ENCODE results near the gene APOBEC3H.

APOBEC3H gene

DNA sequence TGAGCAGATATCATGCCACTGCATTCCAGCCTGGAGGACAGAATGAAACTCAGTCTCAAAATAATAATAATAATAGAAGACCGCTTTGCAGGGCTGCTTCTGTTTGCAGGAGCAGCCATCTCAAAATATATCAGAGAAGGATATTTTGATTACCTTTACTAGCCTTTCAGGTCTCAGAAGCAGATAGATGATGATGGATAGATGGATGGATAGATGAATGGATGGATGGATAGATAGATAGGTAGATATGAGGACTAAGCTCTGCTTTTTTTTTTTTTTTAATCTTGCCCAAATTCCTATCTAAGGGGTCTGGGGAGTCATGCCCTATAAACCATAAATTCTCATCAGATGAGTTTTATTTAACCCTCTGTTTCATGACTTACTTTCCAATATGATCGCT, 18.5 kb downstream of the APOBEC3H start:
- Histone ChIP-seq H3K4me1 (ENCODE audit: control insufficient read depth, insufficient read depth, low read length) (peaks cover 40% of the 10 kb centered on the region), H3K9me3 (ENCODE audit: control insufficient read depth, insufficient read depth, low read depth, low read length) (no peaks in the 10 kb centered on the region), H3K9ac (ENCODE audit: low read length) (no peak overlapping the region), H3K4me3 (ENCODE audit: low read depth, low read length) (no peak overlapping the region), H3K36me3 (ENCODE audit: control insufficient read depth, insufficient read depth, low read length) (no peaks in the 10 kb centered on the region), H3K27ac (ENCODE audit: low read depth, low read length) (no peak overlapping the region), H3K27me3 (ENCODE audit: control insufficient read depth, insufficient read depth, low read length) (no peaks in the 10 kb centered on the region)

DNA sequence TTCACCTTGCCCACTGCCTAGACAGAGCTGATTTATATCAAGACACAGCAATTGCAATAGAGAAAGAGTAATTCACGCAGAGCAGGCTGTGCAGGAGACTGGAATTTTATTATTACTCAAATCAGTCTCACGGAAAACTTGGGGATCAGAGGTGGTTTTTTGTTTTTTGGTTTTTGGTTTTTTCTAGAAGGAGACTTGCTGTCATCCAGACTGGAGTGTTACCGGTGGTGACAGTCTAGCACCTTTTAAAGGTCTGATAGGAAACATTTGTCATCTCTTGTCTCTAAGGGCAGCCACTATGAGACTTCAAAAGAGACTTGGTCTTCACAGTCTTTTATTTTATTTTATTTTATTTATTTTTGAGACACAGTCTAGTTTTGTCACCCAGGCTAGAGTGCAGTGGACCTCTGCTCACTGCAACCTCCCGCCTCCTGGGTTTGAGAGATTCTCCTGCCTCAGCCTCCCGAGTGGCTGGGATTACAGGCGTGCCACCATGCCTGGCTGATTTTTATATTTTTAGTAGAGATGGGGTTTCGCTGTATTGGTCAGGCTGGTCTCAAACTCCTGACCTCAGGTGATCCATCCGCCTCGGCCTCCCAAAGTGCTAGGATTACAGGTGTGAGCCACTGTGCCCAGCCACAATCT, 19.1 kb downstream of the APOBEC3H start:
- Histone ChIP-seq H3K4me1 (ENCODE audit: control insufficient read depth, insufficient read depth, low read length) (peaks cover 34% of the 10 kb centered on the region), H3K9me3 (ENCODE audit: control insufficient read depth, insufficient read depth, low read depth, low read length) (no peaks in the 10 kb centered on the region), H3K9ac (ENCODE audit: low read length) (no peak overlapping the region), H3K27me3 (ENCODE audit: control insufficient read depth, insufficient read depth, low read length) (no peaks in the 10 kb centered on the region), H3K27ac (ENCODE audit: low read depth, low read length) (no peak overlapping the region), H3K4me3 (ENCODE audit: low read depth, low read length) (no peak overlapping the region), H3K36me3 (ENCODE audit: control insufficient read depth, insufficient read depth, low read length) (no peaks in the 10 kb centered on the region)

DNA sequence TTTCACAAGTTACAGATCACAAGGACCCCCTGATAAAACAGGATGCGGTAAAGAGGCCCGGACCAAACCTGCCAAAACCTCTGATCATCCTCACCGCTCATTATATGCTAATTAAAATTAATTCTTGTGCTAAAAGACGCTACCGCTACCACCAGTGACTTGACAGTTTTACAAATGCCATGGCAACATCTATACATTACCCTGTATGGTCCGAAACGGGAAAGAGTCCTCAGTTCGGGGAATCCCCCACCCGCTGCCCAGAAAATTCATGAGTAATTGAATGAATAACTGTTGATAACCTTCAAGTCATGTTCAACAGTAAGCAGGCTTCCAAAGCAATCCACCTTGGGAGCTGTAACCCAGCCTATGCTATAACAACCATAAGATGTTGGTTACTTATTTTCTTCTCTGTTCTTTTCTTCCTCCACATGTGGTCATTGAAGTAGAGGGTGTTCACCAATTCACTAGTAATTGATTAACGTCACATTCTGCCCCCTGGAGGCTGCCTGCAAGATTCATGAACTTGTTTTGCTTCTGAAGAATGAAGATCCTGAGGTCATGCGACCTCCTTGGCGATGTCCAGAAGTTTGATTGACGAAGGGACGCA, 20.6 kb downstream of the APOBEC3H start:
- no peaks in the 10 kb centered on the region for H3K9me3 ChIP-seq (ENCODE audit: control insufficient read depth, insufficient read depth, low read depth, low read length)
- no peak overlapping the region for H3K27ac ChIP-seq (ENCODE audit: low read depth, low read length)
- peaks cover 32% of the 10 kb centered on the region for H3K4me1 ChIP-seq (ENCODE audit: control insufficient read depth, insufficient read depth, low read length)
- no peaks in the 10 kb centered on the region for H3K27me3 ChIP-seq (ENCODE audit: control insufficient read depth, insufficient read depth, low read length)
- H3K4me3 ChIP-seq (ENCODE audit: low read depth, low read length): no peak overlapping the region
- H3K9ac ChIP-seq (ENCODE audit: low read length): no peak overlapping the region
- no peaks in the 10 kb centered on the region for H3K36me3 ChIP-seq (ENCODE audit: control insufficient read depth, insufficient read depth, low read length)

DNA sequence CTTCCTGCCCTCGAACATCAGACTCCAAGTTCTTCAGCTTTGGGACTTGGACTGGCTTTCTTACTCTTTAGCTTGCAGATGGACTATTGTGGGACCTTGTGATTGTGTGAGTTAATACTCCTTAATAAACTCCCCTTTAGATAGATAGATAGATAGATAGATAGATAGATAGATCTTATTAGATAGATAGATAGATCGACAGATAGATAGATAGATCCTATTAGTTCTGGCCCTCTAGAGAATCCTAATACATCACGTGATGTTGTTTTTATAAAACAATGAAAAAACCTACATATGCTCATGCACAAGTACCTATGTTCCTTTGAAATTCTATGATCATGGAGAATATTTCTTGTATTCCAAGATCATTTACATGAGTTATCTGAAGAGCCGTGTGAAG, 23.9 kb downstream of the APOBEC3H start:
- H3K9me3 ChIP-seq (ENCODE audit: control insufficient read depth, insufficient read depth, low read depth, low read length): no peaks in the 10 kb centered on the region
- H3K9ac ChIP-seq (ENCODE audit: low read length): no peak overlapping the region
- H3K4me3 ChIP-seq (ENCODE audit: low read depth, low read length): no peak overlapping the region
- peaks cover 18% of the 10 kb centered on the region for H3K4me1 ChIP-seq (ENCODE audit: control insufficient read depth, insufficient read depth, low read length)
- no peaks in the 10 kb centered on the region for H3K36me3 ChIP-seq (ENCODE audit: control insufficient read depth, insufficient read depth, low read length)
- H3K27ac ChIP-seq (ENCODE audit: low read depth, low read length): no peak overlapping the region
- H3K27me3 ChIP-seq (ENCODE audit: control insufficient read depth, insufficient read depth, low read length): no peaks in the 10 kb centered on the region

DNA sequence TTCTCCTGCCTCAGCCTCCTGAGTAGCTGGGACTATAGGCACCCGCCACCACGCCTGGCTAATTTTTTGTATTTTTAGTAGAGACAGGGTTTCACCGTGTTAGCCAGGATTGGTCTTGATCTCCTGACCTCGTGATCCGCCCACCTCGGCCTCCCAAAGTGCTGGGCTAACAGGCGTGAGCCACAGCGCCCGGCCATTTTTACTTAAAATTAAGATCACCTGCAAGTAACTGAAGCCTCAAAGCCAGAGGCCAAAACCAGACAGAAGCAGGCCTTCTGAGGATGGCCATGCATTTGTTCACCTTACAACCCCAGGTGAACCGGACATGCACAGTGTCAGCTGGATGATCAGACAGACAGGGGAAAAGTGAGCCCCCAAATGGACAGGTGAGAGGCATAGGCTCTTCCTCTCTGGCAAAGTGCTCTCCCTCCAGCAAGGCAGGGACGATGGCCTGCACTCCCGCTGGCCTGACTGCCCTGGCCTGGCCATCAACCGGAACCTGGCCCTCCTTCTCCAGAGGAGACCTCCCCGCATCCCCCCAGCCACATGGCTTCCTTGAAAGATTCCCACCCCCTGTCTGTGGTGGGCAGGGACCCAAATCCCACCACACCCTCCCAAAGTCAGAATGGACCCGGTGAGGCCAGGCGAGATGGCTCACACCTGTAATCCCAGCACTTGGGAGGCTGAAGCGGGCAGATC, 25.9 kb downstream of the APOBEC3H start:
- Histone ChIP-seq H3K9ac (ENCODE audit: low read length) (no peak overlapping the region), H3K4me1 (ENCODE audit: control insufficient read depth, insufficient read depth, low read length) (peaks cover 10% of the 10 kb centered on the region), H3K36me3 (ENCODE audit: control insufficient read depth, insufficient read depth, low read length) (no peaks in the 10 kb centered on the region), H3K27ac (ENCODE audit: low read depth, low read length) (no peak overlapping the region), H3K4me3 (ENCODE audit: low read depth, low read length) (no peak overlapping the region), H3K9me3 (ENCODE audit: control insufficient read depth, insufficient read depth, low read depth, low read length) (no peaks in the 10 kb centered on the region), H3K27me3 (ENCODE audit: control insufficient read depth, insufficient read depth, low read length) (no peaks in the 10 kb centered on the region)

DNA sequence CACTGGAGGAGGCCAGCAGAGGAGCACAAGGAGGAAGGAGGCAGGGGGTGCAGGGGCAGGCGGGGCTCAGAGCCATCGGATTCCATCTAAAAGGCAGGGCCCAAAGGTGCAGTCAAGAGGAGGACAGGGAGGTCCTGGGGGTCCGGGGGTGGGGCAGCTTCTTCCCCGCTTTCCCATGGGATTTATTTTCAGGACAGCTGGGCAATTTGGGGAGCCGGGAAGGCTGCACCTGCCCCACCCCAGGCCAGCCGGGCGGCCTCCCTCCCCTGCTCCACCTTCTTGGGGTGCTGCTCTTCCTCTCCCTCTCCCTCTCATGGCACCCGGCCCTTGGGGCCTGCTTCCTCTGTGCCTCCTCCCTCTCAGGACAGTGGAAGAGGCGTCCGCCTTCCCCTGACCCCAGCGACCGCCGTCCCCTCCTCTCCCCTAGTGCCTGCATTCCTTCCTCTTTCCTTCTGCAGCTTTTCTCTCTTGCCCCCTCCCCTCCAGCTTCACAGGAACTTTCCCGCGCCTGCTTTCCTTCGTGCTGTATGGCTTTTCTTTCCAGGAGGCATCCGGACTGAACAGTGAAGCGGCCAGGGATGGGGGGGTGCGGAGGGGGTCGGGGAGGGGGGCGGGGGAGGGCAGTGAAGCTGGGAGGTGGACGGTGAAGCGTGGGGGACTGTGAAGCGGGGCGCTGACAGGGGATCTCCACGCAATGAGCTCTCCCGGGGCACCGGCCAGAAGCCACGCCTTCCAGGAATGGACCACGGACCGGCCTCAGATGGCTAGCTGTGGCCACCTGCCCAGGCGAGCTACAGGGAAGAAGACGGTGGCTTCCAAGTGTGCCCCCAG, 26.9 kb downstream of the APOBEC3H start:
- no peak overlapping the region for H3K9ac ChIP-seq (ENCODE audit: low read length)
- H3K4me3 ChIP-seq (ENCODE audit: low read depth, low read length): no peak overlapping the region
- H3K36me3 ChIP-seq (ENCODE audit: control insufficient read depth, insufficient read depth, low read length): no peaks in the 10 kb centered on the region
- no peaks in the 10 kb centered on the region for H3K27me3 ChIP-seq (ENCODE audit: control insufficient read depth, insufficient read depth, low read length)
- H3K27ac ChIP-seq (ENCODE audit: low read depth, low read length): no peak overlapping the region
- H3K9me3 ChIP-seq (ENCODE audit: control insufficient read depth, insufficient read depth, low read depth, low read length): no peaks in the 10 kb centered on the region
- peaks cover 8% of the 10 kb centered on the region; the same call in 1 of the 2 replicates for H3K4me1 ChIP-seq (ENCODE audit: control insufficient read depth, insufficient read depth, low read length)

DNA sequence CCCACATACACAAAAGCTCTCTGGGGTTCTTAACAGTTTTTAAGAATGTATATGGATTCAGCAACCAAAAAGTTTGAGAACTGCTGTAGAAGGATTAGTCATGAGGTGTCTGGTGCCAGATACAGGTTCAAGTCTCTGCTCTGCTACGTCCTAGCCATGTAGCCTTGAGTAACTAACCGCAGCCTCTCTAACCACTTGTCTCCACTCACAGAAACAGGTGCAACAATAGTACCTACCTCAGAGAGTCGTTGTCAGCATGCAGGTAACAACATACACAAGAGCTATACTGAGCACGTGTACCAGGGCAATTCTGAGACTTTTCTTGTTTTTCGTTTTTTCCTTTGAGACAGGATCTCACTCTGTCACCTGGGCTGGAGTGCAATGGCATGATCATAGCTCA, 28.6 kb downstream of the APOBEC3H start:
- Histone ChIP-seq H3K27ac (ENCODE audit: low read depth, low read length) (no peak overlapping the region), H3K36me3 (ENCODE audit: control insufficient read depth, insufficient read depth, low read length) (no peaks in the 10 kb centered on the region), H3K9ac (ENCODE audit: low read length) (no peak overlapping the region), H3K27me3 (ENCODE audit: control insufficient read depth, insufficient read depth, low read length) (no peaks in the 10 kb centered on the region), H3K4me3 (ENCODE audit: low read depth, low read length) (no peak overlapping the region), H3K4me1 (ENCODE audit: control insufficient read depth, insufficient read depth, low read length) (peaks cover 14% of the 10 kb centered on the region; the same call in 1 of the 2 replicates), H3K9me3 (ENCODE audit: control insufficient read depth, insufficient read depth, low read depth, low read length) (no peaks in the 10 kb centered on the region)

DNA sequence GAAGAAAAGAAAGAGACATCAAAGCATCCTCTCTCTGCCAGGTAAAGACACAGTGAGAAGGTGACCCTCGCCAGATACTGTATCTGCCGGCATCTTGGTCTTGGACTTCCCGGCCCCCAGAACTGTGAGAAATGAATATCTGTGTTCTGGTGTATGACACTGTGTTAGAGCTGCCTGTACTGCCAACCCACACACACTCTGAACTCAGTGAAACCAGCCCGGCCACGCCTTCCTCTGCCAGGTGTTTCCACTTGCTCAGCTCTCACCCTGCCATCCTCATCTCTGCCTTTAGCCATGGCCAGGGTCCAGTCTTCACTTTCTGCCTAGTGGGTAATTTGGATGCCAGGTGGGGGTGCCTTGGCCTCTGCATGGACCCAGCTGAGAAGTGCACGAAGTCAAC, 31.5 kb downstream of the APOBEC3H start:
- H3K9ac ChIP-seq (ENCODE audit: low read length): no peak overlapping the region
- no peaks in the 10 kb centered on the region for H3K9me3 ChIP-seq (ENCODE audit: control insufficient read depth, insufficient read depth, low read depth, low read length)
- H3K27me3 ChIP-seq (ENCODE audit: control insufficient read depth, insufficient read depth, low read length): no peaks in the 10 kb centered on the region

DNA sequence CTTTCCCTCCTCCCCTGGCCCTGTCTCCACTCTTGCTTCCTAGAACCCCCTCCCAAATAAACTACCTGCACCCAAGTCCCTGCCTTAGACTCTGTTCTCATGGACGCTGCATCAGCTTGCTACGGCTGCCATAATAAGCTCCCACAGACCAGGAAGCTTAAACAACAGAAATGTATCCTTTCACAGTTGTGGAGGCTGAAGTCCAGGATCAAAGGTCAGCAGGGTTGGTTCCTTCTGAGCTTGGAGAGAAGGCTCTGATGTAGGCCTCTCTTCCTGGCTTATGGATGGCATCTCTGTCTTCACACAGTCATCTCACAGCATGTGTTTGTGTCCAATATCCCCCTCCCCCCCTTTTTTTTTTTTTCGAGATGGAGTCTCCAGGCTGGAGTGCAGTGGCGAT, 32.0 kb downstream of the APOBEC3H start:
- Histone ChIP-seq H3K9ac (ENCODE audit: low read length) (no peak overlapping the region), H3K4me3 (ENCODE audit: low read depth, low read length) (no peak overlapping the region), H3K27me3 (ENCODE audit: control insufficient read depth, insufficient read depth, low read length) (no peaks in the 10 kb centered on the region), H3K27ac (ENCODE audit: low read depth, low read length) (no peak overlapping the region), H3K36me3 (ENCODE audit: control insufficient read depth, insufficient read depth, low read length) (no peaks in the 10 kb centered on the region), H3K4me1 (ENCODE audit: control insufficient read depth, insufficient read depth, low read length) (peaks cover 26% of the 10 kb centered on the region), H3K9me3 (ENCODE audit: control insufficient read depth, insufficient read depth, low read depth, low read length) (no peaks in the 10 kb centered on the region)

More for the DNA sequence above, 31.5 kb downstream of the APOBEC3H start:
- Histone ChIP-seq H3K27ac (ENCODE audit: low read depth, low read length) (no peak overlapping the region), H3K4me3 (ENCODE audit: low read depth, low read length) (no peak overlapping the region), H3K36me3 (ENCODE audit: control insufficient read depth, insufficient read depth, low read length) (no peaks in the 10 kb centered on the region), H3K4me1 (ENCODE audit: control insufficient read depth, insufficient read depth, low read length) (peaks cover 30% of the 10 kb centered on the region)

DNA sequence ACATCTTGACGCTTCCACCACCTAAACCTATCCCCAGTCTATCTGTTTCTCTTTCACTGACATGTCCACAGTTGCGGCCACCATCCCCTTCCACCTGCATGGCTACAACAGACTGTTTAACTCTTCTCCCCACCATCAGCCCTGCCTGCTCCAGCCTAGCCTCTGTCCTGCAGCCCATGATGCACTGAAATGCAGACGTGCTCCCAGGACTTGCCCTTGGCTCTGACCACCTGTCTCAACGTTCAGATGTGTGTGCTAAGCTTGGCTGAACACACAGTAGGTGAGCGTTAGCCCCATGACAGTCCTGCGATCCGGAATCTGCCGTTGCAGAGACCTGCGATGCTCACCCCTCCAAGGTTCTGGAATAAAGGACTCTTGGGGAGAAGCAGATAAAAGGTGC, 32.7 kb downstream of the APOBEC3H start:
- Histone ChIP-seq H3K4me1 (ENCODE audit: control insufficient read depth, insufficient read depth, low read length) (peaks cover 23% of the 10 kb centered on the region), H3K9me3 (ENCODE audit: control insufficient read depth, insufficient read depth, low read depth, low read length) (no peaks in the 10 kb centered on the region), H3K36me3 (ENCODE audit: control insufficient read depth, insufficient read depth, low read length) (no peaks in the 10 kb centered on the region), H3K27me3 (ENCODE audit: control insufficient read depth, insufficient read depth, low read length) (no peaks in the 10 kb centered on the region), H3K9ac (ENCODE audit: low read length) (no peak overlapping the region), H3K4me3 (ENCODE audit: low read depth, low read length) (no peak overlapping the region), H3K27ac (ENCODE audit: low read depth, low read length) (no peak overlapping the region)

Data from HUES6 (cell line).